ENCODE measurements around the gene FKBP5. TPM values are rescaled to one million over a fixed set of nuclear protein-coding genes. Genes with fewer than 3 reads are reported as not detected.

Gene FKBP5
- polyA plus RNA-seq, 2 of the 4 experiments (the other 2 are of a cell fraction), result 8.4 to 11.7 TPM

- Histone ChIP-seq H3K27ac (no peak overlapping the region; a peak in 1 of 6 replicates), H3K9me3 (no peaks in the 10 kb centered on the region), H3K4me1 (no peaks in the 10 kb centered on the region), H3K4me2 (no peak overlapping the region), H3K4me3 (no peak overlapping the region)
- TF ChIP-seq HDAC2 (IDR thresholded peaks at IDR 0.05), result no peak
- TF ChIP-seq ZNF302 (CRISPR knock-in tag; IDR thresholded peaks at IDR 0.05), result no peak
- TF ChIP-seq CHD2 (IDR thresholded peaks at IDR 0.05; ENCODE audit: low read length, partially characterized antibody), result no peak
- TF ChIP-seq PHF8 (IDR thresholded peaks at IDR 0.05; ENCODE audit: borderline replicate concordance, low read depth), result no peak
- no peak for TF ChIP-seq TFCP2L1 (CRISPR knock-in tag; IDR thresholded peaks at IDR 0.05)
- no peak for TF ChIP-seq ZFP36 (IDR thresholded peaks at IDR 0.05; ENCODE audit: borderline replicate concordance, partially characterized antibody)
- TF ChIP-seq SMC3 (IDR thresholded peaks at IDR 0.05), result no peak
- no peak for TF ChIP-seq MAZ (IDR thresholded peaks at IDR 0.05; ENCODE audit: borderline replicate concordance, low read depth, low read length)
- TF ChIP-seq HEYL (CRISPR knock-in tag; IDR thresholded peaks at IDR 0.05), result no peak
- TF ChIP-seq CHD4 (IDR thresholded peaks at IDR 0.05; ENCODE audit: borderline replicate concordance), result no peak
- no peak for TF ChIP-seq KDM1A (IDR thresholded peaks at IDR 0.05; ENCODE audit: low read depth)
- TF ChIP-seq NPAS2 (CRISPR knock-in tag; IDR thresholded peaks at IDR 0.05; ENCODE audit: borderline replicate concordance), result no peak
- TF ChIP-seq CBX2 (IDR thresholded peaks at IDR 0.05; ENCODE audit: borderline replicate concordance, low read depth), result no peak
- no peak for TF ChIP-seq RAD21 (conservative IDR thresholded peaks at IDR 0.05 in 1 of 2, IDR thresholded peaks at IDR 0.05 in 1 of 2)
- TF ChIP-seq TP53 (CRISPR knock-in tag; IDR thresholded peaks at IDR 0.05), result no peak
- no peak for TF ChIP-seq NFE2L2 (conservative IDR thresholded peaks at IDR 0.05; ENCODE audit: low read length)
- no peak for TF ChIP-seq RCOR1 (IDR thresholded peaks at IDR 0.05; ENCODE audit: low read depth, low read length)
- DNase-seq (ENCODE audit: low read depth in 1 of 2, low spot score in 1 of 2) (no peak), ATAC-seq (no peak), FAIRE-seq (no peak)
- CTCF ChIA-PET, result interaction anchor here (2.3 kb wide), 1 partner anchor 24 kb away, joined by 10 read pairs; the partner anchor contains the start of gene ARMC12
- POLR2A ChIA-PET, result no interaction called here
- 77% methylated on average over 4 of the region's 7 CpGs for WGBS (ENCODE audit: missing lambda C conversion rate)
Observed at GRCh38 chr6:35713006-35713767, 24.5 kb upstream of the FKBP5 start.

- ChIA-PET CTCF (interaction anchor here (2.3 kb wide), 1 partner anchor 25 kb away, joined by 10 read pairs; the partner anchor contains the start of gene ARMC12), POLR2A (no interaction called here)
- Histone ChIP-seq H3K9me3 (no peaks in the 10 kb centered on the region), H3K27ac (no peak overlapping the region; a peak in 1 of 6 replicates), H3K4me3 (no peak overlapping the region), H3K4me2 (no peak overlapping the region), H3K4me1 (no peaks in the 10 kb centered on the region)
- FAIRE-seq, result no peak
- TF ChIP-seq EHF (CRISPR knock-in tag; IDR thresholded peaks at IDR 0.05) (no peak), E2F6 (IDR thresholded peaks at IDR 0.05; ENCODE audit: borderline replicate concordance, low read depth) (no peak), TFCP2L1 (CRISPR knock-in tag; IDR thresholded peaks at IDR 0.05) (no peak), CBX2 (IDR thresholded peaks at IDR 0.05; ENCODE audit: borderline replicate concordance, low read depth) (no peak), CHD2 (IDR thresholded peaks at IDR 0.05; ENCODE audit: low read length, partially characterized antibody) (no peak), BHLHE40 (IDR thresholded peaks at IDR 0.05; ENCODE audit: low read depth, low read length) (no peak), ATOH8 (CRISPR knock-in tag; IDR thresholded peaks at IDR 0.05; ENCODE audit: low read depth) (no peak), CTCF (IDR thresholded peaks at IDR 0.05) (no peak), ZFP36 (IDR thresholded peaks at IDR 0.05; ENCODE audit: borderline replicate concordance, partially characterized antibody) (no peak), MAFK (IDR thresholded peaks at IDR 0.05; ENCODE audit: partially characterized antibody) (no peak), RCOR1 (IDR thresholded peaks at IDR 0.05; ENCODE audit: low read depth, low read length) (no peak), NFE2L2 (conservative IDR thresholded peaks at IDR 0.05; ENCODE audit: low read length) (no peak), HEYL (CRISPR knock-in tag; IDR thresholded peaks at IDR 0.05) (no peak), KDM1A (IDR thresholded peaks at IDR 0.05; ENCODE audit: low read depth) (no peak), CBX8 (IDR thresholded peaks at IDR 0.05) (no peak)
- no peak for ATAC-seq
- DNase-seq (ENCODE audit: low read depth in 1 of 2, low spot score in 1 of 2), result no peak
- WGBS (ENCODE audit: missing lambda C conversion rate), result 92% methylated on average over 7 of the region's 7 CpGs
Observed at GRCh38 chr6:35711731-35712130, 23.0 kb upstream of the FKBP5 start.
